CD14-positive monocyte (primary cell): ENCODE results near the gene POLR2L. TPM values are rescaled to one million over a fixed set of nuclear protein-coding genes. Genes with fewer than 3 reads are reported as not detected.

Experiments
- DNase-seq, 3 donors: peaks; one replicate each; pipeline ENCODE4 v3.0.0-alpha.2; 2011 to 2022
- H2AFZ ChIP-seq: 2 replicates; pipeline ENCODE4 v1.6.0; 2012; ENCODE audit warnings: mild to moderate bottlenecking, low read depth, low read length, inconsistent platforms; ENCODE audit not compliant: insufficient read depth, poor library complexity, severe bottlenecking
- H3K27ac ChIP-seq, 2 donors: 1 replicate in 1 of 2; 2 replicates in 1 of 2; pipeline ENCODE4 v1.5.1; 2012 to 2013; ENCODE audit warnings: low read length in 2 of 2, control low read depth in 1 of 2, inconsistent platforms in 1 of 2, low read depth in 1 of 2, mild to moderate bottlenecking in 1 of 2
- H3K27me3 ChIP-seq, 2 donors: one replicate each; pipeline versions ENCODE4 v1.6.0 to v1.6.1; 2011 to 2013; ENCODE audit warnings: low read length in 2 of 2; ENCODE audit not compliant: control insufficient read depth in 2 of 2, insufficient read depth in 2 of 2
- H3K36me3 ChIP-seq, 2 donors: replicated peaks in 1 of 2; 1 replicate in 1 of 2; 2 replicates in 1 of 2; pipeline versions ENCODE4 v1.5.1 to v1.6.1; 2012 to 2013; ENCODE audit warnings: low read length in 2 of 2, control low read depth in 1 of 2, inconsistent platforms in 1 of 2, mild to moderate bottlenecking in 1 of 2; ENCODE audit not compliant: insufficient read depth in 2 of 2, control insufficient read depth in 1 of 2
- H3K4me1 ChIP-seq, 2 donors: 1 replicate in 1 of 2; 2 replicates in 1 of 2; pipeline versions ENCODE4 v1.5.1 to v1.6.1; 2012 to 2013; ENCODE audit warnings: low read length in 2 of 2, control low read depth in 1 of 2, inconsistent platforms in 1 of 2, mild to moderate bottlenecking in 1 of 2, moderate library complexity in 1 of 2; ENCODE audit not compliant: insufficient read depth in 2 of 2, control insufficient read depth in 1 of 2
- H3K4me2 ChIP-seq: replicated peaks from 2 replicates; pipeline ENCODE3; 2012; ENCODE audit warnings: low read length, moderate library complexity, mild to moderate bottlenecking; ENCODE audit not compliant: poor library complexity, severe bottlenecking; ENCODE audit errors: extremely low read depth
- H3K4me3 ChIP-seq, 3 experiments: fragments of 200-600 bp in 1 of 3; sonication (generic) in 1 of 3; replicated peaks in 1 of 3; 1 replicate in 2 of 3; 2 replicates in 1 of 3; pipeline ENCODE4 v1.5.1; 2011 to 2013; ENCODE audit warnings: low read length in 3 of 3, mild to moderate bottlenecking in 3 of 3, control low read depth in 2 of 3, low read depth in 2 of 3, inconsistent platforms in 1 of 3, moderate library complexity in 1 of 3
- H3K79me2 ChIP-seq: 2 replicates; pipeline ENCODE4 v1.6.0; 2012; ENCODE audit warnings: mild to moderate bottlenecking, control low read depth, inconsistent platforms, low read length, moderate library complexity; ENCODE audit not compliant: insufficient read depth
- H3K9ac ChIP-seq: 2 replicates; pipeline ENCODE4 v1.6.0; 2017; ENCODE audit warnings: low read length, mild to moderate bottlenecking; ENCODE audit not compliant: insufficient read depth, poor library complexity, severe bottlenecking
- H3K9me3 ChIP-seq, 2 donors: replicated peaks in 1 of 2; 1 replicate in 1 of 2; 2 replicates in 1 of 2; pipeline versions ENCODE4 v1.5.1 to v1.6.1; 2012 to 2013; ENCODE audit warnings: low read length in 2 of 2, control low read depth in 1 of 2; ENCODE audit not compliant: control insufficient read depth in 1 of 2, insufficient read depth in 1 of 2
- H4K20me1 ChIP-seq: 2 replicates; pipeline ENCODE4 v1.6.0; 2012; ENCODE audit warnings: mild to moderate bottlenecking, low read length, control low read depth, moderate library complexity; ENCODE audit not compliant: insufficient read depth
- H3K27ac Mint-ChIP-seq, 7 donors: one replicate each; pipeline ENCODE4 v1.8.0; 2020; ENCODE audit warnings: mild to moderate bottlenecking in 7 of 7, mixed read lengths in 7 of 7, moderate library complexity in 6 of 7, inconsistent platforms in 2 of 7
- H3K27me3 Mint-ChIP-seq, 3 donors: one replicate each; pipeline ENCODE4 v1.8.0; 2021 to 2022; ENCODE audit warnings: low read depth in 3 of 3, mild to moderate bottlenecking in 3 of 3, mixed read lengths in 3 of 3, moderate library complexity in 3 of 3, inconsistent platforms in 1 of 3
- H3K36me3 Mint-ChIP-seq, 2 donors: one replicate each; pipeline ENCODE4 v1.8.0; 2020; ENCODE audit warnings: mixed read lengths in 2 of 2, inconsistent platforms in 1 of 2, mild to moderate bottlenecking in 1 of 2
- H3K4me1 Mint-ChIP-seq: one replicate; pipeline ENCODE4 v1.8.0; 2020; ENCODE audit warnings: mild to moderate bottlenecking, mixed read lengths
- H3K4me3 Mint-ChIP-seq, 2 donors: one replicate each; pipeline ENCODE4 v1.8.0; 2020; ENCODE audit warnings: mild to moderate bottlenecking in 2 of 2, mixed read lengths in 2 of 2, moderate library complexity in 1 of 2
- H3K9me3 Mint-ChIP-seq, 7 donors: one replicate each; pipeline ENCODE4 v1.8.0; 2020 to 2022; ENCODE audit warnings: mixed read lengths in 7 of 7, mild to moderate bottlenecking in 6 of 7, moderate library complexity in 6 of 7, inconsistent platforms in 2 of 7
- WGBS: methylation state at CpG from one replicate; pipeline ENCODE4 v1.1.5; 2013; ENCODE audit warnings: missing lambda C conversion rate; ENCODE audit not compliant: insufficient coverage; 5-methylcytosine and 5-hydroxymethylcytosine counted together
- intact Hi-C, 2 donors: fragments of 100-400 bp; cut with micrococcal nuclease; formaldehyde crosslinking; loops; one replicate each; pipeline versions ENCODE4 v1.15.0 to v1.15.1; 2023
- polyA plus RNA-seq, 3 donors: library from polyadenylated mRNA; depleted of rRNA in 1 of 3; unstranded in 2 of 3; stranded (reverse) in 1 of 3; fragments of 300-500 nt in 2 of 3; fragments of >200 nt in 1 of 3; fragmentation: Illumina TruSeq in 2 of 3; gene quantifications; 1 replicate in 2 of 3; 2 replicates in 1 of 3; pipeline ENCODE4 v1.2.3, GENCODE V29; 2012 to 2021
- TF ChIP-seq, protein P1 (sequence below): fragments of 200-600 bp; IDR thresholded peaks from one replicate; pipeline ENCODE4 v1.8.0; 2022; ENCODE audit warnings: antibody characterized with exemption, mild to moderate bottlenecking

POLR2L gene
- polyA plus RNA-seq, 3 donors: 93.9 to 133 (median 110) TPM

DNA sequence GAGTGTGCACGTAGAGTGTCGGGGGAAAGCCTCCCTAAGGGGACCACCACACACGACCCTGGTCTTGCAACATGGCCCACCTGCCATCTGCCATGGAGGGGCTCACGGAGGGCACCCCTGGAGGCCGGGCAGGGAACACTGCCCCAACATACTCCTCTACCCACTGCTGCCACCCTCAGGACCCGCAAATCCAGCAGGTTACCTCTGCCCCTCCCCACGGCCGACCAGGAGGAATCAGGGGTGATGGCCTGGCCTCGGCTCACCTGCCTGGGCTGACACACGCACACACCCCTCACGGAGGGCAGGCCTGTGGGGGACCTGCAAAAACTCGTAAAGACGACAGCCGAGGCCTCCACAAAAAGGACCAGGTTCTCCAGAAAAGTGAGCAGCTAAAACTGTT lies 38.1 kb upstream of the POLR2L start:
- Histone ChIP-seq H4K20me1 (no peaks in the 10 kb centered on the region), H3K79me2 (no peaks in the 10 kb centered on the region), H3K27ac (no peak overlapping the region), H3K4me1 (no peaks in the 10 kb centered on the region), H3K9me3 (no peaks in the 10 kb centered on the region), H3K36me3 (peaks cover 3 to 25% of the 10 kb centered on the region in 2 donors), H3K9ac (no peak overlapping the region), H2AFZ (no peak overlapping the region), H3K27me3 (no peaks in the 10 kb centered on the region), H3K4me3 (no peak overlapping the region), H3K4me2 (no peak overlapping the region)
- TF ChIP-seq, protein P1, sequence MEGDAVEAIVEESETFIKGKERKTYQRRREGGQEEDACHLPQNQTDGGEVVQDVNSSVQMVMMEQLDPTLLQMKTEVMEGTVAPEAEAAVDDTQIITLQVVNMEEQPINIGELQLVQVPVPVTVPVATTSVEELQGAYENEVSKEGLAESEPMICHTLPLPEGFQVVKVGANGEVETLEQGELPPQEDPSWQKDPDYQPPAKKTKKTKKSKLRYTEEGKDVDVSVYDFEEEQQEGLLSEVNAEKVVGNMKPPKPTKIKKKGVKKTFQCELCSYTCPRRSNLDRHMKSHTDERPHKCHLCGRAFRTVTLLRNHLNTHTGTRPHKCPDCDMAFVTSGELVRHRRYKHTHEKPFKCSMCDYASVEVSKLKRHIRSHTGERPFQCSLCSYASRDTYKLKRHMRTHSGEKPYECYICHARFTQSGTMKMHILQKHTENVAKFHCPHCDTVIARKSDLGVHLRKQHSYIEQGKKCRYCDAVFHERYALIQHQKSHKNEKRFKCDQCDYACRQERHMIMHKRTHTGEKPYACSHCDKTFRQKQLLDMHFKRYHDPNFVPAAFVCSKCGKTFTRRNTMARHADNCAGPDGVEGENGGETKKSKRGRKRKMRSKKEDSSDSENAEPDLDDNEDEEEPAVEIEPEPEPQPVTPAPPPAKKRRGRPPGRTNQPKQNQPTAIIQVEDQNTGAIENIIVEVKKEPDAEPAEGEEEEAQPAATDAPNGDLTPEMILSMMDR: no peak
- Mint-ChIP-seq H3K4me1 (no peaks in the 10 kb centered on the region), H3K27me3 (peaks cover 0 to 4% (median 1%) of the 10 kb centered on the region in 3 donors), H3K27ac (no peak overlapping the region), H3K36me3 (peaks cover 22 to 49% of the 10 kb centered on the region in 2 donors), H3K4me3 (no peak overlapping the region), H3K9me3 (peaks cover 0 to 2% (median 0%) of the 10 kb centered on the region in 7 donors)
- intact Hi-C loops: no loop called here
- DNase-seq: no peak
- whole genome bisulfite sequencing: 90% methylated on average over 12 of the region's 14 CpGs

DNA sequence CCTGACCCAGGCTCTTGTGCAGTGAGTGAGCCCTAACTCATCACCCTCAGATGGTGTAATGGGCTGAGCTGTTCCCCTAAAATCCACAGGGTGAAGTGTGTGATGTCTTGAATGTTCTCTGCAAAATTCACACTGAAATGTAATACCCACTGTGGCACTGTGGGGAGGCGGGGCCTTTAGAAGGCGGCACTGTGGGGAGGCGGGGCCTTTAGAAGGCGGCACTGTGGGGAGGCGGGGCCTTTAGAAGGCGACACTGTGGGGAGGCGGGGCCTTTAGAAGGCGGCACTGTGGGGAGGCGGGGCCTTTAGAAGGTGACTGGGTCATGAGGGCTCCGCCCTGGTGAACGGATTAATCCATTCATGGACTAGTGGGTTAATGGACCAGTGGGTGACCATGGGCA lies 35.2 kb upstream of the POLR2L start:
- peaks cover 0 to 1% (median 1%) of the 10 kb centered on the region in 3 donors for H3K27me3 Mint-ChIP-seq
- intact Hi-C loops: no loop called here
- WGBS: 95% methylated on average over 7 of the region's 11 CpGs
- TF ChIP-seq, protein P1: no peak
- H3K9me3 Mint-ChIP-seq: peaks cover 0 to 2% (median 0%) of the 10 kb centered on the region in 7 donors
- Histone ChIP-seq H3K27me3 (no peaks in the 10 kb centered on the region), H3K9me3 (no peaks in the 10 kb centered on the region), H3K36me3 (peaks cover 3 to 11% of the 10 kb centered on the region in 2 donors), H3K9ac (no peak overlapping the region), H3K27ac (no peak overlapping the region), H2AFZ (no peak overlapping the region), H4K20me1 (no peaks in the 10 kb centered on the region), H3K79me2 (no peaks in the 10 kb centered on the region), H3K4me1 (no peaks in the 10 kb centered on the region), H3K4me2 (no peak overlapping the region), H3K4me3 (no peak overlapping the region)
- H3K4me1 Mint-ChIP-seq: no peaks in the 10 kb centered on the region
- H3K27ac Mint-ChIP-seq: no peak overlapping the region
- no peak for DNase-seq
- H3K4me3 Mint-ChIP-seq: no peak overlapping the region
- peaks cover 19 to 38% of the 10 kb centered on the region in 2 donors for H3K36me3 Mint-ChIP-seq
